Astrocyte of the spinal cord (primary cell): ENCODE results near the gene STK32B.

Experiments used
- DNase-seq: peaks from one replicate; pipeline ENCODE4 v3.0.0; 2011; ENCODE audit warnings: low read depth, low spot score
- H3K4me3 ChIP-seq: 2 replicates; pipeline ENCODE4 v1.5.1; 2011; ENCODE audit warnings: low read depth, mild to moderate bottlenecking, low read length, moderate library complexity
- in situ Hi-C: cut with HindIII; loops from 2 replicates; pipeline ENCODE4 v1.10.0; 2017; ENCODE audit warnings: low sequenced_read_pairs
- TF ChIP-seq, protein P1 (sequence below): IDR thresholded peaks from 2 replicates; pipeline ENCODE4 v1.5.1; 2012; ENCODE audit warnings: low read depth, mild to moderate bottlenecking, low read length, inconsistent platforms

The STK32B gene

DNA sequence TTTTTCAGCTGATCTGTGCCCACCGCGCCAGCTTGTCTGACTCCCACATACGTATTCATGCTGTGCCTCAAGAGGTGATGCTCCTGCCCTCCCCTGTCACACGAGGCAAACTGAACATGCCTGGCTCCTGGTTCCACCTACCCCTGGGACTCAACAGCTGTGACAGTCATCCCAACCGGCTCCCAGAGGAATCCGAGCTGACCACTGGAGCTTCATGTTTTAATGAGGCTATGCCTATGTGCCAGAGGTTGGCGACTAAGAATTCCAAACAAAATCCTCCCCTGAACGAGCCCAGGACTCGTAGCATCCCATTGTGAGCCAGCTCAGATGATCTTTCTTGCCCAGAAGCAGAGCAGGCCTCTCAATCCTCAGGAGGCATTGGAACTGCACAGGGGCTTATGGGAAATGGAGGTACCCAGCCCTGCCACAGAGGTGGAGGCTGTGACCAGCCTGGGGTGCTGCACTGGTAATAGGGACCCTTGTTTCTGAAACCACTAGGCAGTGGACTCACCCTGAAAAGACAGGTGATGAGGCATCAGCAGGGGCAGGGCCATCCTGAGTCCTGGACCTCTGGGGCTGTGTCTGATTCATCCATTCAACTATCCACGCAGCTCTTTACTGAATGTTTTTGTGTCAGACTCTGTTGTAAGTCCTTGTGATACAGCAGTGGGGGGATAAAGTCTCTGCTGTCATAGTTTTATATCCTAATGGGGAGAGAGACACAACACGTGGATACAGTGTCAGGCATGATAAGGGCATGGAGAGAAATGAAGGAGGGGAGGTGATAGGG lies 332.1 kb downstream of the STK32B start:
- TF ChIP-seq, protein P1, sequence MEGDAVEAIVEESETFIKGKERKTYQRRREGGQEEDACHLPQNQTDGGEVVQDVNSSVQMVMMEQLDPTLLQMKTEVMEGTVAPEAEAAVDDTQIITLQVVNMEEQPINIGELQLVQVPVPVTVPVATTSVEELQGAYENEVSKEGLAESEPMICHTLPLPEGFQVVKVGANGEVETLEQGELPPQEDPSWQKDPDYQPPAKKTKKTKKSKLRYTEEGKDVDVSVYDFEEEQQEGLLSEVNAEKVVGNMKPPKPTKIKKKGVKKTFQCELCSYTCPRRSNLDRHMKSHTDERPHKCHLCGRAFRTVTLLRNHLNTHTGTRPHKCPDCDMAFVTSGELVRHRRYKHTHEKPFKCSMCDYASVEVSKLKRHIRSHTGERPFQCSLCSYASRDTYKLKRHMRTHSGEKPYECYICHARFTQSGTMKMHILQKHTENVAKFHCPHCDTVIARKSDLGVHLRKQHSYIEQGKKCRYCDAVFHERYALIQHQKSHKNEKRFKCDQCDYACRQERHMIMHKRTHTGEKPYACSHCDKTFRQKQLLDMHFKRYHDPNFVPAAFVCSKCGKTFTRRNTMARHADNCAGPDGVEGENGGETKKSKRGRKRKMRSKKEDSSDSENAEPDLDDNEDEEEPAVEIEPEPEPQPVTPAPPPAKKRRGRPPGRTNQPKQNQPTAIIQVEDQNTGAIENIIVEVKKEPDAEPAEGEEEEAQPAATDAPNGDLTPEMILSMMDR = no peak
- H3K4me3 ChIP-seq = no peak overlapping the region
- in situ Hi-C loops = no loop called here
- no peak for DNase-seq

DNA sequence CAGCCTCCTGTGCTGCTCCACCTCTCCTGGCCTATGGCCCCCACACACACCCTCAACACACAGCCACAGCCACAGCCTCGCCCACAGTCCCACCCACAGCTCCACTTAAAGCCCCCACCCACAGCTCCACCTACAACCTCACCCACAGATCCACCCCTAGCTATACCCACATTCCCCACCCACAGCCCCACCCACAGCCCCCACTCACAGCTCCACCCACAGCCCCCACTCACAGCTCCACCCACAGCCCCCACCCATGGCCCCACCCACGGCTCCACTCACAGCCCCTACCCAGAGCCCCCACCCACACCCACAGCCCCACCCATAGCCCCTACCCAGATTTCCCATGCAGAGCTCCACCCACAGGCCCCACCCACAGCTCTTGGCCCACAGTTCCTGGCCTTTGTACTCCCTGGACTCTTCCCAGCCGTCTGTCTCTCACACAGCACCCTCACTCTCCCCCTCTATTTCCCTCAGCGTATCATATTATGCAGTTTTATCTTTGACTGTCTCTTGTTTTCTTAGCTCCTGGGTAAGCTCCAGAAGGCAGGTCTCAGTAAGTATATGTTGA lies 334.5 kb downstream of the STK32B start:
- in situ Hi-C loops = no loop called here
- DNase-seq = no peak
- no peak overlapping the region for H3K4me3 ChIP-seq
- TF ChIP-seq, protein P1 = no peak

DNA sequence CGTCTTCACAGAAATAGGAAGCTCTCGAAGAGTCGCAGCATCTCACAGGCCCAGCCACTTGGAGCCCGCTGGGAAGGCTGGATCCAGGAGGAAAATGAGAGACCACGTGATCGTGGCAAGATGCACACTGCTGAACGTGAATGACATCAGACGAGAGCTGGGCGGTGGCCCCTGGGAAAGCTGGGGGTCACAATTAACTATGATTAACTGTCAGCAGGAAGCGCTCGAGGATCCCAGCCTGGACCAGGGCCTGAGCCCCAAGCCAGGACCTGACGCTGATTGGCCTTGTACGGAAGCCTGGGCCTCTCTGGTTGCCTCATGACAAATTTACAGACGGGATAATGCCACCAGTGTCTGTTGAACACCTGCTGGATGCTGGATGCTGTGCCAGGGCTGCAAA lies 335.6 kb downstream of the STK32B start:
- TF ChIP-seq, protein P1 = no peak
- no peak for DNase-seq
- H3K4me3 ChIP-seq = no peak overlapping the region
- in situ Hi-C loops = no loop called here

DNA sequence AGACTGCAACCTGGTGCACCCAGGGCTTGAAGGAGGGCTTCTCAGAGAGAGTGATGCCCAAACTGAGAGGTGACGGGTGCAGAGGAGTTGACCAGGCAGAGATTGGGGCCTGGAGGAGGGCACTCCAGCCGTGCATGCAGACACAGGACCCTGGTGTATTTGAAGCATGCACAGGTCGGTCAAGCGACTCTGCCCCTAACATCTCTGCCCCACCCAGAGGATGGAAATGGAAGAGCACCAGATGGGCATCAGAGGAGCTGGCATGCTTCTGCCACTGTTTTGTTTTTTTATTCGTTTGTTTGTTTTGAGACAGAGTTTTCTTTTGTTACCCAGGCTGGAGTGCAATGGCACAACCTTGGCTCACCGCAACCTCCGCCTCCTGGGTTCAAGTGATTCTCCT lies 336.2 kb downstream of the STK32B start:
- H3K4me3 ChIP-seq = no peak overlapping the region
- in situ Hi-C loops = no loop called here
- DNase-seq = no peak
- TF ChIP-seq, protein P1 = no peak

DNA sequence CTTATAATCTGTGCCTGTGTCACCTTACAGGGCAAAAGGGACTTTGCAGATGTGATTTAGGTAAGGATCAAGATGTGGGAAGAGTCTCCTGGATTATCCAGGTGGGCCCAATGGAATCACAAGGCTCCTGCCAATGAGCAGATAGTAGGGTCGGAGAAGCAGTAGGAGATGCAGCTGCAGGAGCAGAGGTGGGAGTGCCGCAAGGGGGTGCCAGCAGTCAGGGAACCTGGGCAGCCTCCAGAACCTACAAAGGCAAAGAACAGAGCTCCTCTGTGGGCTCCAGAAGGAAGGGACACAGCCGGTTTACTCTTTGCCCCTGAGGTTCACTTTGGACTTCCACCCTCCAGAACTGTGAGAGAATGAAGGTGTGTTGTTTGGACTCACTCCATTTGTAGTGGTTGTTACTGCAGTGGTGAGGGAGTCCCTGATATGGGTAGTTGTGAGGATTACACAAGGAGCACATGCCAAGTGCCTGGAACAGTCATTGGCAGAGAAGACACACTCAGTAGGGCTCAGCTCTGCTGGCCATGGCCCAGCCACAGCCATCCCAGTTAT lies 338.6 kb downstream of the STK32B start:
- in situ Hi-C loops = no loop called here

DNA sequence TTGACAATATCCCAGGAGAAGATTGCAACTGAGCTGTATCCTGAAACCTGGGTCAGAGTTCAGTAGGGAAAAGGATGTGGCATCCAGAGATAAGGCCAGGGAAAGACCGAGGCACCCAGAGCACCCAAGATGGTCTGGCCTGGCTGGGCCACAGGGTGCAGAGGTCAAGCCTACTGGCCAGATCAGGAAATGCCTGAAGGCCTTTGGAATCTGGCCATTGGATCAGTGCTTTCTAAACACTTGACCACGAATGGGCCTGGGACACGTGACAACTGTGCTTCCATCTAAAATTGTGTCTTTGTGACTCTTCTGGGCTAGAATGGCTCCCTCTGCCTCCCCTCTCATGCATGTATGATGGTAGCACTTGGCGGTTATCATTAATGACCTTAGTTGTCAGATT lies 340.2 kb downstream of the STK32B start:
- DNase-seq = no peak
- in situ Hi-C loops = no loop called here
- H3K4me3 ChIP-seq = no peak overlapping the region
- TF ChIP-seq, protein P1 = no peak

More for the DNA sequence above, 338.6 kb downstream of the STK32B start:
- TF ChIP-seq, protein P1 = no peak
- no peak for DNase-seq
- no peak overlapping the region for H3K4me3 ChIP-seq
